Measurements from ENCODE around the gene STRN4. TPM values are rescaled to one million over a fixed set of nuclear protein-coding genes. Genes with fewer than 3 reads are reported as not detected.

Gene STRN4
- total RNA-seq, 1 experiment from 2014 or later = 134 TPM

DNA sequence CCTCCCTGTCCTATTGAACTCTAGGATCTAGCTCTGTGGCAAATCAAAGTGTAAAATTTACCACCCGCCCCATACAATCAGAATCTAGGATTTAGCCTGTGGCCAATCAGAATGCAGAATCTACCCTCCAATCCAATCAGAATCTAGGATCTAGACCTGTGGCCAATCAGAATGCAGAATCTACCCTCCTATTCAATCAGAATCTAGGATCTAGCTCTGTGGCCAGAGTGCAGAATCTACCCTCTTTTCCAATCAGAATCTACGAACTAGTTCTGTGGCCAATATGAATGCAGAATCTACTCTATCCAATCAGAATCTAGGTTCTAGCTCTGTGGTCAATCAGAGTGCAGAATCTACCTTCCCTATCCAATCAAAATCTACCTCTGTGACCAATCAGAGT lies 55.1 kb downstream of the STRN4 start:
- Histone ChIP-seq H3K27me3 (replicated peaks; ENCODE audit: insufficient read depth, low read depth, low read length, poor library complexity) (no peaks in the 10 kb centered on the region), H3K9me3 (ENCODE audit: low read depth, low read length, poor library complexity, severe bottlenecking) (no peaks in the 10 kb centered on the region), H3K4me1 (ENCODE audit: insufficient read depth, low read length, poor library complexity, severe bottlenecking) (no peaks in the 10 kb centered on the region), H3K27ac (ENCODE audit: low read depth, low read length, poor library complexity, severe bottlenecking) (no peak overlapping the region), H3K4me3 (ENCODE audit: low read depth, low read length, poor library complexity, severe bottlenecking) (no peak overlapping the region), H3K36me3 (ENCODE audit: insufficient read depth, low read length, poor library complexity, severe bottlenecking) (peaks cover 65% of the 10 kb centered on the region)
- intact Hi-C loops (cut with micrococcal nuclease; ENCODE audit: unreplicated experiment) = no loop called here
- ChIA-PET POLR2A (ENCODE audit: low non-redundant PET) (no interaction called here), CTCF (interaction anchor here (0.5 kb wide), 1 partner anchor 138 kb away, joined by 3 read pairs; no protein-coding TSS in a partner anchor)
- DNase-seq (ENCODE audit: low spot score) = no peak
- TF ChIP-seq, protein P1, sequence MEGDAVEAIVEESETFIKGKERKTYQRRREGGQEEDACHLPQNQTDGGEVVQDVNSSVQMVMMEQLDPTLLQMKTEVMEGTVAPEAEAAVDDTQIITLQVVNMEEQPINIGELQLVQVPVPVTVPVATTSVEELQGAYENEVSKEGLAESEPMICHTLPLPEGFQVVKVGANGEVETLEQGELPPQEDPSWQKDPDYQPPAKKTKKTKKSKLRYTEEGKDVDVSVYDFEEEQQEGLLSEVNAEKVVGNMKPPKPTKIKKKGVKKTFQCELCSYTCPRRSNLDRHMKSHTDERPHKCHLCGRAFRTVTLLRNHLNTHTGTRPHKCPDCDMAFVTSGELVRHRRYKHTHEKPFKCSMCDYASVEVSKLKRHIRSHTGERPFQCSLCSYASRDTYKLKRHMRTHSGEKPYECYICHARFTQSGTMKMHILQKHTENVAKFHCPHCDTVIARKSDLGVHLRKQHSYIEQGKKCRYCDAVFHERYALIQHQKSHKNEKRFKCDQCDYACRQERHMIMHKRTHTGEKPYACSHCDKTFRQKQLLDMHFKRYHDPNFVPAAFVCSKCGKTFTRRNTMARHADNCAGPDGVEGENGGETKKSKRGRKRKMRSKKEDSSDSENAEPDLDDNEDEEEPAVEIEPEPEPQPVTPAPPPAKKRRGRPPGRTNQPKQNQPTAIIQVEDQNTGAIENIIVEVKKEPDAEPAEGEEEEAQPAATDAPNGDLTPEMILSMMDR (conservative IDR thresholded peaks at IDR 0.05; ENCODE audit: low read depth, low read length) = no peak
- no peak for TF ChIP-seq EZH2 (IDR thresholded peaks at IDR 0.05; ENCODE audit: borderline replicate concordance, low read depth, low read length, poor library complexity, severe bottlenecking)
- no TSS peak for BruUV-seq (replicated peaks)

DNA sequence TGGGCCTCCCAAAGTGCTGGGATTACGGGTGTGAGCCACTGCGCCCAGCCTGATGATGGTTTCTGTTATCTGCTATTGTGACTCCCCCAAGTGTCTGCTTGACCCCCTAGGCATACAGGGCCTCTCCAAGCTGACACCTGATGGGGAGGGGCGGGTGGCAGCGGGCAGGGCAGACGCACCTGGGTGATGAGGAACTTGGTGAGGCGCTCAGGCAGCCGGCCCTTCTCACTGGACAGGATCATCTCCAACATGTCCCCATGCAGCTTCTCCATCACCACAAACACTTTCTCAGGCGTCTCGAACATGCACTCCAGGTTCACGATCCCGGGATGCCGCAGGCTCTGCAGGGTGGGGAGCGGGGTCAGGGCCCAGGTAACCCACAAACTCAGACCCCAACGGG lies 56.9 kb downstream of the STRN4 start:
- ChIA-PET POLR2A (ENCODE audit: low non-redundant PET) (no interaction called here), CTCF (no interaction called here)
- TF ChIP-seq EZH2 (IDR thresholded peaks at IDR 0.05; ENCODE audit: borderline replicate concordance, low read depth, low read length, poor library complexity, severe bottlenecking) = no peak
- TF ChIP-seq, protein P1 (conservative IDR thresholded peaks at IDR 0.05; ENCODE audit: low read depth, low read length) = no peak
- Histone ChIP-seq H3K27me3 (replicated peaks; ENCODE audit: insufficient read depth, low read depth, low read length, poor library complexity) (no peaks in the 10 kb centered on the region), H3K36me3 (ENCODE audit: insufficient read depth, low read length, poor library complexity, severe bottlenecking) (peaks cover 70% of the 10 kb centered on the region), H3K4me3 (ENCODE audit: low read depth, low read length, poor library complexity, severe bottlenecking) (no peak overlapping the region), H3K4me1 (ENCODE audit: insufficient read depth, low read length, poor library complexity, severe bottlenecking) (no peaks in the 10 kb centered on the region), H3K9me3 (ENCODE audit: low read depth, low read length, poor library complexity, severe bottlenecking) (no peaks in the 10 kb centered on the region), H3K27ac (ENCODE audit: low read depth, low read length, poor library complexity, severe bottlenecking) (no peak overlapping the region)
- DNase-seq (ENCODE audit: low spot score) = no peak
- no TSS peak for BruUV-seq (replicated peaks)
- intact Hi-C loops (cut with micrococcal nuclease; ENCODE audit: unreplicated experiment) = no loop called here

GRCh38 chr19:46687438-46688145 lies 58.7 kb downstream of the STRN4 start:
- H3K27ac ChIP-seq (ENCODE audit: low read depth, low read length, poor library complexity, severe bottlenecking) = no peak overlapping the region
- no peak overlapping the region for H3K4me3 ChIP-seq (ENCODE audit: low read depth, low read length, poor library complexity, severe bottlenecking)
- TF ChIP-seq, protein P1 (conservative IDR thresholded peaks at IDR 0.05; ENCODE audit: low read depth, low read length) = no peak
- TF ChIP-seq EZH2 (IDR thresholded peaks at IDR 0.05; ENCODE audit: borderline replicate concordance, low read depth, low read length, poor library complexity, severe bottlenecking) = no peak
- H3K36me3 ChIP-seq (ENCODE audit: insufficient read depth, low read length, poor library complexity, severe bottlenecking) = peaks cover 57% of the 10 kb centered on the region
- CTCF ChIA-PET = no interaction called here
- no peaks in the 10 kb centered on the region for H3K4me1 ChIP-seq (ENCODE audit: insufficient read depth, low read length, poor library complexity, severe bottlenecking)
- POLR2A ChIA-PET (ENCODE audit: low non-redundant PET) = no interaction called here
- H3K9me3 ChIP-seq (ENCODE audit: low read depth, low read length, poor library complexity, severe bottlenecking) = no peaks in the 10 kb centered on the region
- DNase-seq (ENCODE audit: low spot score) = no peak
- BruUV-seq (replicated peaks) = no TSS peak
- intact Hi-C loops (cut with micrococcal nuclease; ENCODE audit: unreplicated experiment) = no loop called here
- no peaks in the 10 kb centered on the region for H3K27me3 ChIP-seq (replicated peaks; ENCODE audit: insufficient read depth, low read depth, low read length, poor library complexity)

Measured in A673 (cell line).